ENCODE results near the gene LBX2. TPM values are rescaled to one million over a fixed set of nuclear protein-coding genes. Genes with fewer than 3 reads are reported as not detected.

The LBX2 gene
- total and polyA plus RNA-seq, 4 donors: 0.84 to 2.8 (median 2.5) TPM

GRCh38 chr2:74525717-74526648 is 26.6 kb upstream of the LBX2 start, which contains the start of gene DQX1 (continued):
- TF ChIP-seq, protein P1, sequence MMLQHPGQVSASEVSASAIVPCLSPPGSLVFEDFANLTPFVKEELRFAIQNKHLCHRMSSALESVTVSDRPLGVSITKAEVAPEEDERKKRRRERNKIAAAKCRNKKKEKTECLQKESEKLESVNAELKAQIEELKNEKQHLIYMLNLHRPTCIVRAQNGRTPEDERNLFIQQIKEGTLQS (IDR thresholded peaks at IDR 0.05): no peak

GRCh38 chr2:74524955-74525716 is 25.7 kb upstream of the LBX2 start:
- Histone ChIP-seq H3K27me3 (ENCODE audit: control insufficient read depth in 4 of 4, insufficient read depth in 4 of 4, low read length in 3 of 4) (peaks cover 0 to 1% (median 0%) of the 10 kb centered on the region in 4 donors), H3K4me3 (ENCODE audit: low read depth in 1 of 3, low read length in 3 of 3) (no peak overlapping the region), H3K9me3 (ENCODE audit: control insufficient read depth in 4 of 4, low read length in 3 of 4) (no peaks in the 10 kb centered on the region), H3K9ac (ENCODE audit: low read depth in 1 of 2, low read length in 2 of 2) (no peak overlapping the region), H3K36me3 (ENCODE audit: control insufficient read depth in 4 of 4, insufficient read depth in 3 of 4, low read depth in 1 of 4, low read length in 3 of 4) (peaks cover 9 to 20% (median 17%) of the 10 kb centered on the region in 4 donors), H3K4me1 (ENCODE audit: control insufficient read depth in 4 of 4, insufficient read depth in 4 of 4, low read length in 3 of 4) (peaks cover 6 to 16% (median 11%) of the 10 kb centered on the region in 4 donors), H3K27ac (ENCODE audit: low read depth in 1 of 2, low read length in 2 of 2) (no peak overlapping the region)
- 95% methylated on average over 10 of the region's 10 CpGs for WGBS
- TF ChIP-seq NR2F2 (IDR thresholded peaks at IDR 0.05) (no peak), YY1 (IDR thresholded peaks at IDR 0.05) (no peak), FOXA2 (IDR thresholded peaks at IDR 0.05) (no peak), REST (IDR thresholded peaks at IDR 0.05) (no peak), FOXA1 (IDR thresholded peaks at IDR 0.05) (no peak), GABPA (IDR thresholded peaks at IDR 0.05 in 1 of 2, conservative IDR thresholded peaks at IDR 0.05 in 1 of 2) (no peak), ZBTB33 (IDR thresholded peaks at IDR 0.05) (no peak), TAF1 (conservative IDR thresholded peaks at IDR 0.05) (no peak), MAX (IDR thresholded peaks at IDR 0.05) (no peak), RXRA (IDR thresholded peaks at IDR 0.05) (no peak), EGR1 (IDR thresholded peaks at IDR 0.05; ENCODE audit: low read depth in 2 of 2) (no peak)
- TF ChIP-seq, protein P2, sequence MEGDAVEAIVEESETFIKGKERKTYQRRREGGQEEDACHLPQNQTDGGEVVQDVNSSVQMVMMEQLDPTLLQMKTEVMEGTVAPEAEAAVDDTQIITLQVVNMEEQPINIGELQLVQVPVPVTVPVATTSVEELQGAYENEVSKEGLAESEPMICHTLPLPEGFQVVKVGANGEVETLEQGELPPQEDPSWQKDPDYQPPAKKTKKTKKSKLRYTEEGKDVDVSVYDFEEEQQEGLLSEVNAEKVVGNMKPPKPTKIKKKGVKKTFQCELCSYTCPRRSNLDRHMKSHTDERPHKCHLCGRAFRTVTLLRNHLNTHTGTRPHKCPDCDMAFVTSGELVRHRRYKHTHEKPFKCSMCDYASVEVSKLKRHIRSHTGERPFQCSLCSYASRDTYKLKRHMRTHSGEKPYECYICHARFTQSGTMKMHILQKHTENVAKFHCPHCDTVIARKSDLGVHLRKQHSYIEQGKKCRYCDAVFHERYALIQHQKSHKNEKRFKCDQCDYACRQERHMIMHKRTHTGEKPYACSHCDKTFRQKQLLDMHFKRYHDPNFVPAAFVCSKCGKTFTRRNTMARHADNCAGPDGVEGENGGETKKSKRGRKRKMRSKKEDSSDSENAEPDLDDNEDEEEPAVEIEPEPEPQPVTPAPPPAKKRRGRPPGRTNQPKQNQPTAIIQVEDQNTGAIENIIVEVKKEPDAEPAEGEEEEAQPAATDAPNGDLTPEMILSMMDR (IDR thresholded peaks at IDR 0.05; ENCODE audit: low read depth, low read length, missing input control): no peak
- TF ChIP-seq, protein P1 (IDR thresholded peaks at IDR 0.05): no peak
- DNase-seq (ENCODE audit: low spot score): no peak
